ENCODE measurements around the gene FARP2. TPM values are rescaled to one million over a fixed set of nuclear protein-coding genes. Genes with fewer than 3 reads are reported as not detected.

FARP2 gene
- total RNA-seq, 6 experiments from 2014 or later = 38.3 to 46.4 (median 41.9) TPM

- H3K36me3 Mint-ChIP-seq (ENCODE audit: low read depth) = no peaks in the 10 kb centered on the region
- H3K9me3 Mint-ChIP-seq = no peaks in the 10 kb centered on the region
- no peak for TF ChIP-seq CTCF (IDR thresholded peaks at IDR 0.05)
- H3K4me3 Mint-ChIP-seq = no peak overlapping the region
- peaks cover 7% of the 10 kb centered on the region for H3K4me1 Mint-ChIP-seq (ENCODE audit: low read depth)
- H3K27me3 Mint-ChIP-seq (ENCODE audit: insufficient read depth) = no peaks in the 10 kb centered on the region; the same call in 1 of the 2 replicates
- H3K27ac Mint-ChIP-seq = no peak overlapping the region
- DNase-seq = no peak
Measured at GRCh38 chr2:241542278-241542605, 186.2 kb downstream of the FARP2 start.

Small RNA genes within 50 kb of the gene (microRNA-seq; reads per million reads assigned to microRNA genes)
- not detected for gene MIR3133

Other genes starting within 250 kb of the FARP2 start
- 1 to 10 TPM; 3.3 to 7.1 (median 6.0) TPM for gene PASK, start 206.8 kb upstream of the FARP2 start, total RNA-seq (2021; fragmentation: NEBNext Ultra II Directional; extraction: Animal tissue kit (Norgen Biotek cat#: 25700))
- gene PPP1R7, start 205.8 kb upstream of the FARP2 start, total RNA-seq (2021; fragmentation: NEBNext Ultra II Directional; extraction: Animal tissue kit (Norgen Biotek cat#: 25700)) = 100 to 1,000 TPM in 3 of 6 experiments, 10 to 100 TPM in 3; 90.6 to 117 (median 103) TPM
- gene ANO7, start 167.6 kb upstream of the FARP2 start, total RNA-seq (2021; fragmentation: NEBNext Ultra II Directional; extraction: Animal tissue kit (Norgen Biotek cat#: 25700)) = 1 to 10 TPM in 4 of 6 experiments, under 1 TPM in 2; 0.80 to 1.4 (median 1.2) TPM
- 1,000 to 10,000 TPM in 5 of 6 experiments, 100 to 1,000 TPM in 1; 991 to 1,153 (median 1,104) TPM for gene HDLBP, start 40.6 kb upstream of the FARP2 start, total RNA-seq (2021; fragmentation: NEBNext Ultra II Directional; extraction: Animal tissue kit (Norgen Biotek cat#: 25700))
- 100 to 1,000 TPM; 399 to 468 (median 441) TPM for gene SEPTIN2, start 40.4 kb upstream of the FARP2 start, total RNA-seq (2021; fragmentation: NEBNext Ultra II Directional; extraction: Animal tissue kit (Norgen Biotek cat#: 25700))
- gene STK25, start 152.3 kb downstream of the FARP2 start, total RNA-seq (2021; fragmentation: NEBNext Ultra II Directional; extraction: Animal tissue kit (Norgen Biotek cat#: 25700)) = 100 to 1,000 TPM; 129 to 159 (median 150) TPM
- 10 to 100 TPM; 26.3 to 42.4 (median 29.1) TPM for gene BOK, start 202.5 kb downstream of the FARP2 start, total RNA-seq (2021; fragmentation: NEBNext Ultra II Directional; extraction: Animal tissue kit (Norgen Biotek cat#: 25700))

Data from HFFc6 (cell line).